NCI-H446 treated with DMSO at 0.1 percent for 48 hours (cell line): ENCODE data around the gene KRTAP6-3.
A peak's percentile ranks its signal among the peaks of the same experiment; 100 is the strongest.

ENCODE experiments used
- DNase-seq: peaks from one replicate; lab custom pipeline; 2025; lab: John Stamatoyannopoulos, UW

The KRTAP6-3 gene

GRCh38 chr21:30592140-30592539 lies at the start of gene KRTAP6-3:
TSS of gene KRTAP6-3 (plus strand) at chr21:30592440. CDS start at chr21:30592446, 6 bp downstream.
- DNase-seq, result no peak

GRCh38 chr21:30552782-30553181 lies 39.5 kb upstream of the KRTAP6-3 start:
- no peak for DNase-seq

GRCh38 chr21:30555095-30555494 lies 37.1 kb upstream of the KRTAP6-3 start:
- no peak for DNase-seq

GRCh38 chr21:30561264-30561895 lies 30.9 kb upstream of the KRTAP6-3 start, which contains the start of gene KRTAP19-7:
TSS of gene KRTAP19-7 (minus strand) at chr21:30561314. CDS start at chr21:30561289, 25 bp downstream.
- no peak for DNase-seq

- DNase-seq, result no peak
Measured at GRCh38 chr21:30561957-30562356, 30.3 kb upstream of the KRTAP6-3 start.

GRCh38 chr21:30563072-30563471 lies 29.2 kb upstream of the KRTAP6-3 start:
- no peak for DNase-seq

GRCh38 chr21:30563630-30564029 lies 28.6 kb upstream of the KRTAP6-3 start:
- no peak for DNase-seq

- DNase-seq, result no peak
Measured at GRCh38 chr21:30567617-30568016, 24.6 kb upstream of the KRTAP6-3 start.

- DNase-seq, result no peak
Measured at GRCh38 chr21:30577766-30578165, 14.5 kb upstream of the KRTAP6-3 start.

GRCh38 chr21:30579346-30579745 lies 12.9 kb upstream of the KRTAP6-3 start:
- DNase-seq, result peak; percentile 13

- peak; percentile 62 for DNase-seq
Measured at GRCh38 chr21:30580132-30580531, 12.1 kb upstream of the KRTAP6-3 start.

- no peak for DNase-seq
Measured at GRCh38 chr21:30582870-30583269, 9.4 kb upstream of the KRTAP6-3 start.

- DNase-seq, result no peak
Measured at GRCh38 chr21:30590297-30590696, 1.9 kb upstream of the KRTAP6-3 start, which contains the start of gene KRTAP22-2. TSS of gene KRTAP22-2 (minus strand) at chr21:30590397.

GRCh38 chr21:30598802-30599201 lies 6.6 kb downstream of the KRTAP6-3 start, which contains the start of gene KRTAP6-2:
TSS of gene KRTAP6-2 (minus strand) at chr21:30598902. CDS start at chr21:30598874, 28 bp downstream.
- no peak for DNase-seq

GRCh38 chr21:30600787-30601186 lies 8.5 kb downstream of the KRTAP6-3 start, which contains the start of gene KRTAP22-1:
TSS of gene KRTAP22-1 (plus strand) at chr21:30601087.
- DNase-seq, result no peak

- no peak for DNase-seq
Measured at GRCh38 chr21:30605968-30606367, 13.7 kb downstream of the KRTAP6-3 start.

- no peak for DNase-seq
Measured at GRCh38 chr21:30612132-30612531, 19.9 kb downstream of the KRTAP6-3 start.

GRCh38 chr21:30613836-30614235 lies 21.6 kb downstream of the KRTAP6-3 start, which contains the start of gene KRTAP6-1:
TSS of gene KRTAP6-1 (minus strand) at chr21:30613930. CDS start at chr21:30613904, 26 bp downstream.
- no peak for DNase-seq

- no peak for DNase-seq
Measured at GRCh38 chr21:30615199-30615598, 23.0 kb downstream of the KRTAP6-3 start.

- DNase-seq, result no peak
Measured at GRCh38 chr21:30616125-30616524, 23.9 kb downstream of the KRTAP6-3 start, which contains the start of gene KRTAP20-1. TSS of gene KRTAP20-1 (plus strand) at chr21:30616425. CDS start at chr21:30616455, 30 bp downstream.

GRCh38 chr21:30620080-30620479 lies 27.8 kb downstream of the KRTAP6-3 start:
- no peak for DNase-seq

GRCh38 chr21:30620522-30620921 lies 28.3 kb downstream of the KRTAP6-3 start, which contains the start of gene KRTAP20-4:
TSS of gene KRTAP20-4 (plus strand) at chr21:30620627.
- DNase-seq, result no peak

- DNase-seq, result no peak
Measured at GRCh38 chr21:30623362-30623761, 31.1 kb downstream of the KRTAP6-3 start.
